ENCODE results near the gene IGSF8. TPM values are rescaled to one million over a fixed set of nuclear protein-coding genes. Genes with fewer than 3 reads are reported as not detected.

Gene IGSF8
- total RNA-seq, 2 experiments from 2014 or later = 41.7 to 44.4 TPM

- ChIA-PET POLR2A (no interaction called here), CTCF (interaction anchor here (0.9 kb wide), 1 partner anchor 12 kb away, joined by 3 read pairs; no protein-coding TSS in a partner anchor)
- Mint-ChIP-seq H3K36me3 (ENCODE audit: low read depth) (peaks cover 10% of the 10 kb centered on the region), H3K9me3 (ENCODE audit: insufficient read depth) (no peaks in the 10 kb centered on the region), H3K4me3 (no peak overlapping the region), H3K27ac (no peak overlapping the region), H3K27me3 (ENCODE audit: low read depth) (no peaks in the 10 kb centered on the region), H3K4me1 (ENCODE audit: low read depth) (peaks cover 26% of the 10 kb centered on the region)
- DNase-seq = no peak
- no peak for ATAC-seq
Measured at GRCh38 chr1:160092366-160093068, 5.9 kb downstream of the IGSF8 start.

GRCh38 chr1:160091666-160092223 lies 6.7 kb downstream of the IGSF8 start:
- Mint-ChIP-seq H3K27me3 (ENCODE audit: low read depth) (no peaks in the 10 kb centered on the region), H3K4me1 (ENCODE audit: low read depth) (peaks cover 19% of the 10 kb centered on the region), H3K9me3 (ENCODE audit: insufficient read depth) (no peaks in the 10 kb centered on the region), H3K4me3 (no peak overlapping the region), H3K36me3 (ENCODE audit: low read depth) (peaks cover 15% of the 10 kb centered on the region), H3K27ac (no peak overlapping the region)
- ChIA-PET CTCF (interaction anchor here (0.9 to 1.9 kb wide), 2 partner anchors 12 to 13 kb away, joined by 3 to 10 read pairs; no protein-coding TSS in a partner anchor), POLR2A (no interaction called here)
- ATAC-seq (no peak), DNase-seq (no peak)

GRCh38 chr1:160090760-160091159 lies 7.7 kb downstream of the IGSF8 start:
- Mint-ChIP-seq H3K4me1 (ENCODE audit: low read depth) (peaks cover 11% of the 10 kb centered on the region), H3K27ac (no peak overlapping the region), H3K4me3 (no peak overlapping the region), H3K9me3 (ENCODE audit: insufficient read depth) (no peaks in the 10 kb centered on the region), H3K27me3 (ENCODE audit: low read depth) (no peaks in the 10 kb centered on the region), H3K36me3 (ENCODE audit: low read depth) (peaks cover 18% of the 10 kb centered on the region)
- no peak for ATAC-seq
- no peak for DNase-seq
- CTCF ChIA-PET = interaction anchor here (1.9 kb wide), 1 partner anchor 11 kb away, joined by 10 read pairs; no protein-coding TSS in a partner anchor
- POLR2A ChIA-PET = interaction anchor here (1.1 kb wide), 1 partner anchor 59 kb away, joined by 3 read pairs; the partner anchor contains the start of gene PIGM

- no peak for DNase-seq
- H3K9me3 Mint-ChIP-seq (ENCODE audit: insufficient read depth) = no peaks in the 10 kb centered on the region
- H3K36me3 Mint-ChIP-seq (ENCODE audit: low read depth) = peaks cover 23% of the 10 kb centered on the region
- peaks cover 14% of the 10 kb centered on the region for H3K4me1 Mint-ChIP-seq (ENCODE audit: low read depth)
- CTCF ChIA-PET = interaction anchor here (1.9 to 27.5 kb wide), 2 partner anchors 10 to 37 kb away, joined by 10 to 617 read pairs; no protein-coding TSS in a partner anchor
- POLR2A ChIA-PET = no interaction called here
- no peak overlapping the region for H3K4me3 Mint-ChIP-seq
- H3K27ac Mint-ChIP-seq = no peak overlapping the region
- ATAC-seq = no peak
- no peaks in the 10 kb centered on the region for H3K27me3 Mint-ChIP-seq (ENCODE audit: low read depth)
Measured at GRCh38 chr1:160089883-160090282, 8.5 kb downstream of the IGSF8 start.

GRCh38 chr1:160087118-160087662 lies 11.2 kb downstream of the IGSF8 start:
- Mint-ChIP-seq H3K4me3 (no peak overlapping the region), H3K4me1 (ENCODE audit: low read depth) (peaks cover 12% of the 10 kb centered on the region), H3K27me3 (ENCODE audit: low read depth) (peaks cover 10% of the 10 kb centered on the region), H3K27ac (no peak overlapping the region), H3K36me3 (ENCODE audit: low read depth) (peaks cover 24% of the 10 kb centered on the region), H3K9me3 (ENCODE audit: insufficient read depth) (no peaks in the 10 kb centered on the region)
- ATAC-seq (no peak), DNase-seq (no peak)
- ChIA-PET CTCF (interaction anchor here (1.6 to 27.5 kb wide), 9 partner anchors 9 to 290 kb away, joined by 10 to 617 read pairs (median 34); partner anchors contain the start of genes IGSF8 and KCNJ10), POLR2A (interaction anchor here (0.6 to 1.9 kb wide), 2 partner anchors 11 to 143 kb away, joined by 3 to 4 read pairs; partner anchors contain the start of gene IGSF8)

- Mint-ChIP-seq H3K36me3 (ENCODE audit: low read depth) (peaks cover 22% of the 10 kb centered on the region), H3K27me3 (ENCODE audit: low read depth) (peaks cover 16% of the 10 kb centered on the region), H3K9me3 (ENCODE audit: insufficient read depth) (no peaks in the 10 kb centered on the region), H3K4me3 (no peak overlapping the region), H3K27ac (no peak overlapping the region), H3K4me1 (ENCODE audit: low read depth) (peaks cover 12% of the 10 kb centered on the region)
- ATAC-seq (no peak), DNase-seq (no peak)
- POLR2A ChIA-PET = interaction anchor here (1.9 kb wide), 1 partner anchor 12 kb away, joined by 4 read pairs; the partner anchor contains the start of gene IGSF8
- CTCF ChIA-PET = interaction anchor here (0.8 to 27.5 kb wide), 18 partner anchors 7 to 291 kb away, joined by 3 to 617 read pairs (median 10); partner anchors contain the start of genes IGSF8 and KCNJ10
Measured at GRCh38 chr1:160086456-160086892, 11.9 kb downstream of the IGSF8 start.

- H3K36me3 Mint-ChIP-seq (ENCODE audit: low read depth) = peaks cover 19% of the 10 kb centered on the region
- CTCF ChIA-PET = interaction anchor here (0.6 to 27.5 kb wide), 37 partner anchors 8 to 953 kb away, joined by 3 to 617 read pairs (median 4); partner anchors contain the start of genes IGSF8, KCNJ10 and PEX19
- H3K4me1 Mint-ChIP-seq (ENCODE audit: low read depth) = peaks cover 12% of the 10 kb centered on the region
- POLR2A ChIA-PET = interaction anchor here (1.0 kb wide), 1 partner anchor 8 kb away, joined by 3 read pairs; no protein-coding TSS in a partner anchor
- ATAC-seq = peak; percentile 76
- H3K27me3 Mint-ChIP-seq (ENCODE audit: low read depth) = peaks cover 20% of the 10 kb centered on the region
- peak; percentile 87 for DNase-seq
- no peak overlapping the region for H3K27ac Mint-ChIP-seq
- H3K4me3 Mint-ChIP-seq = no peak overlapping the region
- H3K9me3 Mint-ChIP-seq (ENCODE audit: insufficient read depth) = no peaks in the 10 kb centered on the region
Measured at GRCh38 chr1:160085686-160086455, 12.5 kb downstream of the IGSF8 start.

GRCh38 chr1:160084771-160085321 lies 13.6 kb downstream of the IGSF8 start:
- Mint-ChIP-seq H3K4me3 (no peak overlapping the region), H3K27ac (no peak overlapping the region), H3K27me3 (ENCODE audit: low read depth) (peaks cover 31% of the 10 kb centered on the region), H3K9me3 (ENCODE audit: insufficient read depth) (no peaks in the 10 kb centered on the region), H3K4me1 (ENCODE audit: low read depth) (peaks cover 12% of the 10 kb centered on the region), H3K36me3 (ENCODE audit: low read depth) (peaks cover 16% of the 10 kb centered on the region)
- DNase-seq (no peak), ATAC-seq (no peak)
- ChIA-PET CTCF (interaction anchor here (0.8 to 27.5 kb wide), 20 partner anchors 9 to 952 kb away, joined by 3 to 617 read pairs (median 7); partner anchors contain the start of genes IGSF8, KCNJ10, PEX19 and PIGM), POLR2A (interaction anchor here (1.0 kb wide), 1 partner anchor 9 kb away, joined by 3 read pairs; no protein-coding TSS in a partner anchor)

GRCh38 chr1:160083968-160084770 lies 14.2 kb downstream of the IGSF8 start:
- peaks cover 16% of the 10 kb centered on the region for H3K36me3 Mint-ChIP-seq (ENCODE audit: low read depth)
- ChIA-PET CTCF (interaction anchor here (1.5 to 27.5 kb wide), 9 partner anchors 10 to 208 kb away, joined by 3 to 617 read pairs (median 12); partner anchors contain the start of genes IGSF8, KCNJ10, PEX19 and PIGM), POLR2A (no interaction called here)

GRCh38 chr1:160082926-160083325 lies 15.5 kb downstream of the IGSF8 start:
- POLR2A ChIA-PET = no interaction called here

More at GRCh38 chr1:160083968-160084770, 14.2 kb downstream of the IGSF8 start:
- H3K4me1 Mint-ChIP-seq (ENCODE audit: low read depth) = peaks cover 12% of the 10 kb centered on the region
- H3K27me3 Mint-ChIP-seq (ENCODE audit: low read depth) = peaks cover 33% of the 10 kb centered on the region
- no peaks in the 10 kb centered on the region for H3K9me3 Mint-ChIP-seq (ENCODE audit: insufficient read depth)
- no peak overlapping the region for H3K27ac Mint-ChIP-seq
- H3K4me3 Mint-ChIP-seq = peak overlapping the region; percentile 20
- ATAC-seq (peak; percentile 85), DNase-seq (peak; percentile 80)

More at GRCh38 chr1:160082926-160083325, 15.5 kb downstream of the IGSF8 start:
- DNase-seq (no peak), ATAC-seq (no peak)
- Mint-ChIP-seq H3K4me3 (no peak overlapping the region), H3K36me3 (ENCODE audit: low read depth) (peaks cover 16% of the 10 kb centered on the region), H3K4me1 (ENCODE audit: low read depth) (peaks cover 16% of the 10 kb centered on the region), H3K9me3 (ENCODE audit: insufficient read depth) (no peaks in the 10 kb centered on the region), H3K27ac (no peak overlapping the region), H3K27me3 (ENCODE audit: low read depth) (peaks cover 37% of the 10 kb centered on the region)
- CTCF ChIA-PET = interaction anchor here (0.7 to 27.5 kb wide), 6 partner anchors 10 to 169 kb away, joined by 3 to 617 read pairs (median 3); partner anchors contain the start of gene KCNJ10

Data from activated CD8-positive, alpha-beta T cell treated with anti-CD3 and anti-CD28 coated beads, Interleukin-2, amount 10 ng/mL, durations not matched to agents 7 days and 5 days (primary cell).